Measurements from ENCODE around the gene SLC30A2.

SLC30A2 gene

DNA sequence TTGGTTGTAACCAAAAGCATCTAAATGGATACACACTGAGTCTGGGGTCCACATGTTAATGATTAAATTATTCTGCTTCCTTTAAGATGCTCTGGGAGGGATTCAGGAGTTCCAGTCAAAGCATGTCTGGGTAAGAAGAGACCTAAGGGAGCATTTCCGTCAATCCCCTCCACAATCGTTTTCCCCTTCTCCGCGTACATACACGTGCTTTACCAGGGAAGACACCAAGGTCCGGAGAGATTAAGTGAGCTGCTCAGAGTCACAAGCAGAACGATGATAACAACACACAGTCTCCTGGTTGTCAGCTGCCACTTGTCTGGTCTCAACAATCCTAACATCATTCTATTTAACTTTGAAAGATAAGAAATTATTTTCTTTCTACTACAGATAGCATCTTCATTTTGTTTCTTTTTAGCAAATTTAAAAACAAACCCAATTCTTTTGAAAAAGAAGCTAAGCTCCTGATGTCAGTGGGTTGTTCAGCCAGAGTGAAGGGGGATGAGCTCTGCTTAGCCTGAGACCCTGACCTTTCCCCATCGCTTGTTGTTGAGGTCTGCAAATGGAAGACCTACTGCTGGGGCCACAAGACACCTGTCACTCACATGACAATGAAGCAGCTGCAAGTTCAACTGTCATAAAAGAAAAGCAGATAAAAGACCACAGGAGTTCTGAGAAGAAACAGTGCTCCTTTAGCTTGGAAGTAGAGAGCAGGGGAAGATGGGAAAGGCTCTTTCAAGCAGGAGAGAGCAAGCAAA is 52.5 kb downstream of the SLC30A2 start:
- no peak for DNase-seq

DNA sequence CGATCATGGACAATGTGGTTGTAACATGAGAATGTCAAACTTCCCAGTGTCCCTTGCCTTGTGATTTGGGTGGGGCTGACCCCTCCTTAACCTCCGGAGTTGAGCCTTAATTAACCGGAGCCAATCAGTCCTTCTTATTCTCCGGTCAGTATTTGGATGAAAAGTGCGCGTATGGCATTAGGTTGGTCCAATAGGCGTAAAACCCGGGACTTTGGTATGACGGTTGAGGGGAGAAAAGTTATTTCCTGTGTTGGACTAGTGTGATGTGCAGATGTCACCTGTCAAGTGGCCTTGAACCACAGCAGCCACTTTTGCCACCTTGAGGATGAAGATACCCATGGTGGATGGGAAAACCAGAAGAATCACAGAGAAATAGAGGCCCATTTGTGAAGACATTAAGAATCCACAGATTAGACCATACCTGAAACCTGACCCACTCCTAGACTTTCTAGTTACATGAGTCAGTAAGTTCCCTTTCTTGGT is 53.2 kb downstream of the SLC30A2 start:
- no peak for DNase-seq

DNA sequence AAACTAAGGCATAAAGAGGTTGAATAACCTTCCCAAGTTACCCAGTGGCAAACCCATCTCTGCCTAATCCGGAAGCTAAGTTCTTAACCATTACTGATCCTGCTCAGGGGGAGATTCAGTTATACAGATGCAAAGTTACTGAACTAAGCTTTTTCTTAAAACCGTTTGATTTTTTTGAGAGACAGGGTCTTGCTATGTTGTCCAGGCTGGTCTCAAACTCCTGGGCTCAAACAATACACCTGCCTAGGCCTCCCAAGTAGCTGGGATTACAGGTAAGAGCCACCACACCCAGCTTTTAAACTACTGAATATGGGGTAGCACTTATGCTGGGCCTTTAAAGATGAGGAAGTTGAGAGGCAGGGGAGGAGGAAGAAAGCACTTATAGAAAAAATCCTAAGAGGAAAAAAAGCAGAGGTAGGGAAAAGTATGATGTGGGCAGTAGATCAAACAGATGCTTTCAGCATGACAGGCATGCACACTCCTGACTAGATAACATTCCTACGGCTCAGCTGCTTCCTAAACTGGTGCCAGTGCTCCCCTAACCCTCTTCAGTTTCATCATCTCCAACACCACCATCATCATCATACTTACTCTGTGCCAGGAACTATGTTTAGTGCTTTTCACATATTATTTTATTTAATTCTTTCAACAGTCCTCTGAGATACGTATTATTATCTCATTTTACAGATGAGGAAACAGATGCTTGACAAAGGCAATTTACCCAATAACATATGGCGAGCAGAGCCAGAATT is 53.8 kb downstream of the SLC30A2 start:
- no peak for DNase-seq

DNA sequence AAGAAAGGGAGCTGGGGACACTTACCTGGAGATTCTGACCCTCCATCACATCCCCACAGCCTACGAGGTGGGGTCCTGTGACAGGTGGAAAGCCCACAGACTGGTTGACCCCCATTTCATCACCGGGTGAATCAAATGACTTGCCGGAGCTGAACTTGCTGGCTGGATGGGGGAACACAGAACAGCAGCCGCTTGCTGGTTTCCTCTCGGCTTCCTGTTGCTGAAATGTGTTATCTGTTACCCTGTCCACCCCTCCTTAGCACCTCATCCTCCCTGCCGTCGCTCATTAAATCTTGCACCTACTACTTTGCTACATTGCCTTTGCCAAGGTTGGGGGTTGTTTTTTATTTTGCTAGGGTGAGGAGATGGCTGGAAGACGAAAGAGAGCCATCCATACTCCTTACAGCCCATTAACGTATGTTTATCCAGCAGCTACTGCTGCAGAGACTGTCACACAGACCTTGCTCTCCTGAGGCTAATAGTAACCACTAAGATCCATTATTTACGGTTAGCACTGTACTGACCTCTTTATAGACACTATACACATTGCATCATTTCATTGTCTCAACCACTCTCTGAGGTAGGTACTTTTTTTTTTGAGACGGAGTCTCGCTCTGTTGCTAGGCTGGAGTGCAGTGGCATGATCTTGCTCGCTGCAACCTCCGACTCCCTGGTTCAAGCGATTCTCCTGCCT is 55.1 kb downstream of the SLC30A2 start:
- no peak for DNase-seq

DNA sequence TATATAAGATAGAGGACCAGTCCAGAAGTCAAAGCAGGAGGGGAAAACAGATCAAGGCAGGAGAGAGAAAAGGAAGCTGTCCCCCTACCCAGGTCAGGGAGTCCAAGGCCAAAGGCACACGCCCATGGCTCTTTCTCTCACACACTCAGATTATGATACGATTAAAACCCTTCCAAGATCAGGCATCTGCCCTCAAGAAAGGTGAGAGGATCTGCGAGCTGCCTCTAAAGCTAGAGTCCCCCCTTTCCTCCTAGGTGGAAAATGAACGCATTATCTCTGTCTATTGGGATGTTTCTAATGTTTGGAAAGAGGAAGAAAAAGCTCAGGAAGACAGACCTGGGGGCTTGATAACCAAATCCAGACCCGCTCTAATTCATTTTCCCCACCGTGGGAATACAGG is 55.7 kb downstream of the SLC30A2 start:
- DNase-seq: no peak

DNA sequence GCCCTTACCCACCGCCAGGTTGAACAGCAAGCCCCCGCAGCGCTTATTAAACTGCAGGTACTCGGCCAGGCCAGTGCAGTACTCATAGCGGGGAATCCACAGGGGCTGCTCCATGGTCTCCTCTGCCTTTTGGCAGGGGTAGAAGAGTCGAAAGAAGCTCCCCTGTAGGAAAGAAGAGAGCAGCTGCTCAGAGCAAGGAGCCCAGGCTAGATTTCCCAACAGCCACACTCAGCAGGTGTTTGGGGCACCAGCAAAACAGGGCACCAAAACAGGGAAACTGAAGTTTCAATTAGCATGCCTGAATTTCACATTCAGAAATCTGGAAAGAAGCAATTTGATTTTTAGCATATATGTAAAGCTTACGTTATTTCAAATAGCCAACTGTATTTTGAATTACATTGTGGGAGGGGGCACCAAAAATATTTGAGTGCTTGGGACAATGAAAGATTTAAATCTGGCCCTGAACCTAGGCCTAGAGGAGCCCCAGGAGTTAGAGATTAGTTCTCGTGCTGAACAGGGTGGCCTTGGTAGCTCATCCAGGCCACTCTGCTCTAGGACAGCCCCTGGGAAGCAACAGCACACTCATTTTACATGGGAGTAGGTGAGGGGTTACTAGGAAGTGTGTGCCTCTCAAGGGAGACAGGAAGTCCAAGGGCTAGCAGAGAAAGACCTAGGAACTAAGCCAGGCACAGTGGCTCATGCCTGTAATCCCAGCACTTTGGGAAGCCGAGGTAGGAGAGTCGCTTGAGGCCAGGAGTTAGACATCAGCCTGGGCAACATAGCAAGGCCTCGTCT is 56.3 kb downstream of the SLC30A2 start:
- no peak for DNase-seq

DNA sequence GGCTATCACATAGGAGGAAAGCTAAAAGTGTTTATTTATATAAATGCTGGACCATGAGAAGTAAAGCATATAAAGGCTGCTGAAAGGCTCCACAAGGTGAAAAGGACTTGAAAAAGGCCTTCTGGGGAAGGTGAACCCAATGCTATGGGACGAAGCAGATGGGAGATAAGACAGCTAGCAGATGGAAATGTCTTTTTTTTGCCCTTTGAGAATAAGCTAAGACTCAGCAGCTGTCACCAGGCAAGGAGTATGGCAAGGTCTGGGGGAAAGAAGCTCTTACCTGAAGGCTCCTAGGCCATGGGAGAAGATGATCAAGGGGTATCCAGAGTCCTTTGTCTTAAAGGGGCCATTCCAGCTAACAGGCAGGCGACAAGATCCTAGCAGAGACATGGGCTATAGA is 58.0 kb downstream of the SLC30A2 start:
- no peak for DNase-seq
